ENCODE results near the gene CSNK1G2. TPM values are rescaled to one million over a fixed set of nuclear protein-coding genes. Genes with fewer than 3 reads are reported as not detected.

CSNK1G2 gene
- total and polyA plus RNA-seq, 2 experiments from 2014 or later = 39.6 to 147 TPM

DNA sequence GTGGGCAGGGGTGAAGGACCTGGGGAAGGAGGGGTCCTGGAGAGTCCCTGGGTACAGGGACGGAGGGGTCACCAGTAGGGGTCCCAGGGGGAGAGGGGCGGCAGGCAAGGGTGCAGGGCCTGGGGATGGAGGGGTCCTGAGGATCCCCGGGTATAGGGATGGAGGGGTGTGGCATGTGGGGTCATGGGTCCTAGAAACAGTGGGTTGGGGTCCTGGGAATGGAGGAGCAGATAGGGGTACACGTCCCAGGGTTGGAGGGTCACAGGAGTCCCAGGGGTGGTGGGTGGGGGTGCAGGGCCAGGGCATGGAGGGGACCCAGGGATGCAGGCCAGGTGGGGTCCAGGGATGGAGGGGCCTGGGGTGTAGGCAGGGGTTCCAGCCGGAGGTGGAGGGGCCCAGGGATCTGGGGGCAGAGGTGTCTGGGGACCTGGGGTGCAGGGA, 73.2 kb downstream of the CSNK1G2 start (continued):
- TF ChIP-seq JUNB (IDR thresholded peaks at IDR 0.05; ENCODE audit: unreplicated experiment) (no peak), STAT1 (IDR thresholded peaks at IDR 0.05; ENCODE audit: unreplicated experiment) (no peak), CREB1 (CRISPR knock-in tag; IDR thresholded peaks at IDR 0.05; ENCODE audit: low read depth) (no peak), NANOG (IDR thresholded peaks at IDR 0.05; ENCODE audit: borderline replicate concordance) (no peak)

- H3F3A ChIP-seq (replicated peaks; ENCODE audit: low read depth) = peaks cover 9% of the 10 kb centered on the region; the same call in 1 of the 2 replicates
- no peaks in the 10 kb centered on the region for H4K20me1 ChIP-seq (replicated peaks; ENCODE audit: insufficient read depth)
- DNase-seq (ENCODE audit: low spot score) (peak; percentile 65), ATAC-seq (peak; percentile 47)
- H3K27me3 ChIP-seq (ENCODE audit: insufficient read depth) = no peaks in the 10 kb centered on the region
- H3K4me3 Mint-ChIP-seq = peak overlapping the region; percentile 67
- H3K9me3 Mint-ChIP-seq = no peaks in the 10 kb centered on the region
- peaks cover 3% of the 10 kb centered on the region; the same call in 1 of the 2 replicates for H3K4me1 ChIP-seq (ENCODE audit: insufficient read depth)
- no peak overlapping the region for H2AFZ ChIP-seq
- H3K79me2 ChIP-seq (replicated peaks; ENCODE audit: insufficient read depth) = 0 out of 2 replicates have a peak, but pooled peaks cover 3% of the 10 kb centered on the region
- no peak overlapping the region for H3K27ac ChIP-seq (ENCODE audit: low read depth)
- H3K36me3 Mint-ChIP-seq (ENCODE audit: low read depth) = peaks cover 13% of the 10 kb centered on the region
- no peaks in the 10 kb centered on the region for H3K9me2 ChIP-seq (ENCODE audit: insufficient read depth)
- H3K4me1 Mint-ChIP-seq = peaks cover 5% of the 10 kb centered on the region
- no peaks in the 10 kb centered on the region for H3K36me3 ChIP-seq (ENCODE audit: insufficient read depth)
- H3K27me3 Mint-ChIP-seq (ENCODE audit: insufficient read depth, low read depth, poor library complexity) = peaks cover 17% of the 10 kb centered on the region
- no peak overlapping the region for H3K27ac Mint-ChIP-seq
- peak overlapping the region; percentile 58 for H3K4me3 ChIP-seq
- H3K4me2 ChIP-seq = peak overlapping the region; percentile 80
- no peak for TF ChIP-seq EZH2phosphoT487 (IDR thresholded peaks at IDR 0.05; ENCODE audit: unreplicated experiment)
- TF ChIP-seq, protein P1, sequence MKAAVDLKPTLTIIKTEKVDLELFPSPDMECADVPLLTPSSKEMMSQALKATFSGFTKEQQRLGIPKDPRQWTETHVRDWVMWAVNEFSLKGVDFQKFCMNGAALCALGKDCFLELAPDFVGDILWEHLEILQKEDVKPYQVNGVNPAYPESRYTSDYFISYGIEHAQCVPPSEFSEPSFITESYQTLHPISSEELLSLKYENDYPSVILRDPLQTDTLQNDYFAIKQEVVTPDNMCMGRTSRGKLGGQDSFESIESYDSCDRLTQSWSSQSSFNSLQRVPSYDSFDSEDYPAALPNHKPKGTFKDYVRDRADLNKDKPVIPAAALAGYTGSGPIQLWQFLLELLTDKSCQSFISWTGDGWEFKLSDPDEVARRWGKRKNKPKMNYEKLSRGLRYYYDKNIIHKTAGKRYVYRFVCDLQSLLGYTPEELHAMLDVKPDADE (IDR thresholded peaks at IDR 0.05) = no peak
- TF ChIP-seq ZNF114 (CRISPR knock-in tag; IDR thresholded peaks at IDR 0.05) = no peak
- no peak for TF ChIP-seq CREB1 (CRISPR knock-in tag; IDR thresholded peaks at IDR 0.05; ENCODE audit: low read depth)
- TF ChIP-seq, protein P2, sequence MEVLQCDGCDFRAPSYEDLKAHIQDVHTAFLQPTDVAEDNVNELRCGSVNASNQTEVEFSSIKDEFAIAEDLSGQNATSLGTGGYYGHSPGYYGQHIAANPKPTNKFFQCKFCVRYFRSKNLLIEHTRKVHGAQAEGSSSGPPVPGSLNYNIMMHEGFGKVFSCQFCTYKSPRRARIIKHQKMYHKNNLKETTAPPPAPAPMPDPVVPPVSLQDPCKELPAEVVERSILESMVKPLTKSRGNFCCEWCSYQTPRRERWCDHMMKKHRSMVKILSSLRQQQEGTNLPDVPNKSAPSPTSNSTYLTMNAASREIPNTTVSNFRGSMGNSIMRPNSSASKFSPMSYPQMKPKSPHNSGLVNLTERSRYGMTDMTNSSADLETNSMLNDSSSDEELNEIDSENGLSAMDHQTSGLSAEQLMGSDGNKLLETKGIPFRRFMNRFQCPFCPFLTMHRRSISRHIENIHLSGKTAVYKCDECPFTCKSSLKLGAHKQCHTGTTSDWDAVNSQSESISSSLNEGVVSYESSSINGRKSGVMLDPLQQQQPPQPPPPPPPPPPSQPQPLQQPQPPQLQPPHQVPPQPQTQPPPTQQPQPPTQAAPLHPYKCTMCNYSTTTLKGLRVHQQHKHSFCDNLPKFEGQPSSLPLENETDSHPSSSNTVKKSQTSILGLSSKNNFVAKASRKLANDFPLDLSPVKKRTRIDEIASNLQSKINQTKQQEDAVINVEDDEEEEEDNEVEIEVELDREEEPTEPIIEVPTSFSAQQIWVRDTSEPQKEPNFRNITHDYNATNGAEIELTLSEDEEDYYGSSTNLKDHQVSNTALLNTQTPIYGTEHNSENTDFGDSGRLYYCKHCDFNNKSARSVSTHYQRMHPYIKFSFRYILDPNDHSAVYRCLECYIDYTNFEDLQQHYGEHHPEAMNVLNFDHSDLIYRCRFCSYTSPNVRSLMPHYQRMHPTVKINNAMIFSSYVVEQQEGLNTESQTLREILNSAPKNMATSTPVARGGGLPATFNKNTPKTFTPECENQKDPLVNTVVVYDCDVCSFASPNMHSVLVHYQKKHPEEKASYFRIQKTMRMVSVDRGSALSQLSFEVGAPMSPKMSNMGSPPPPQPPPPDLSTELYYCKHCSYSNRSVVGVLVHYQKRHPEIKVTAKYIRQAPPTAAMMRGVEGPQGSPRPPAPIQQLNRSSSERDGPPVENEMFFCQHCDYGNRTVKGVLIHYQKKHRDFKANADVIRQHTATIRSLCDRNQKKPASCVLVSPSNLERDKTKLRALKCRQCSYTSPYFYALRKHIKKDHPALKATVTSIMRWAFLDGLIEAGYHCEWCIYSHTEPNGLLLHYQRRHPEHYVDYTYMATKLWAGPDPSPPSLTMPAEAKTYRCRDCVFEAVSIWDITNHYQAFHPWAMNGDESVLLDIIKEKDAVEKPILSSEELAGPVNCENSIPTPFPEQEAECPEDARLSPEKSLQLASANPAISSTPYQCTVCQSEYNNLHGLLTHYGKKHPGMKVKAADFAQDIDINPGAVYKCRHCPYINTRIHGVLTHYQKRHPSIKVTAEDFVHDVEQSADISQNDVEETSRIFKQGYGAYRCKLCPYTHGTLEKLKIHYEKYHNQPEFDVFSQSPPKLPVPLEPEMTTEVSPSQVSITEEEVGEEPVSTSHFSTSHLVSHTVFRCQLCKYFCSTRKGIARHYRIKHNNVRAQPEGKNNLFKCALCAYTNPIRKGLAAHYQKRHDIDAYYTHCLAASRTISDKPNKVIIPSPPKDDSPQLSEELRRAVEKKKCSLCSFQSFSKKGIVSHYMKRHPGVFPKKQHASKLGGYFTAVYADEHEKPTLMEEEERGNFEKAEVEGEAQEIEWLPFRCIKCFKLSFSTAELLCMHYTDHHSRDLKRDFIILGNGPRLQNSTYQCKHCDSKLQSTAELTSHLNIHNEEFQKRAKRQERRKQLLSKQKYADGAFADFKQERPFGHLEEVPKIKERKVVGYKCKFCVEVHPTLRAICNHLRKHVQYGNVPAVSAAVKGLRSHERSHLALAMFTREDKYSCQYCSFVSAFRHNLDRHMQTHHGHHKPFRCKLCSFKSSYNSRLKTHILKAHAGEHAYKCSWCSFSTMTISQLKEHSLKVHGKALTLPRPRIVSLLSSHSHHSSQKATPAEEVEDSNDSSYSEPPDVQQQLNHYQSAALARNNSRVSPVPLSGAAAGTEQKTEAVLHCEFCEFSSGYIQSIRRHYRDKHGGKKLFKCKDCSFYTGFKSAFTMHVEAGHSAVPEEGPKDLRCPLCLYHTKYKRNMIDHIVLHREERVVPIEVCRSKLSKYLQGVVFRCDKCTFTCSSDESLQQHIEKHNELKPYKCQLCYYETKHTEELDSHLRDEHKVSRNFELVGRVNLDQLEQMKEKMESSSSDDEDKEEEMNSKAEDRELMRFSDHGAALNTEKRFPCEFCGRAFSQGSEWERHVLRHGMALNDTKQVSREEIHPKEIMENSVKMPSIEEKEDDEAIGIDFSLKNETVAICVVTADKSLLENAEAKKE (CRISPR knock-in tag; IDR thresholded peaks at IDR 0.05) = no peak
- TF ChIP-seq NANOG (IDR thresholded peaks at IDR 0.05; ENCODE audit: borderline replicate concordance) = no peak
- TF ChIP-seq STAT1 (IDR thresholded peaks at IDR 0.05; ENCODE audit: unreplicated experiment) = no peak
- TF ChIP-seq ZNF331 (CRISPR knock-in tag; IDR thresholded peaks at IDR 0.05; ENCODE audit: low read depth) = no peak
- no peak for TF ChIP-seq EZH2 (IDR thresholded peaks at IDR 0.05; ENCODE audit: low read depth, unreplicated experiment)
- TF ChIP-seq, protein P3, sequence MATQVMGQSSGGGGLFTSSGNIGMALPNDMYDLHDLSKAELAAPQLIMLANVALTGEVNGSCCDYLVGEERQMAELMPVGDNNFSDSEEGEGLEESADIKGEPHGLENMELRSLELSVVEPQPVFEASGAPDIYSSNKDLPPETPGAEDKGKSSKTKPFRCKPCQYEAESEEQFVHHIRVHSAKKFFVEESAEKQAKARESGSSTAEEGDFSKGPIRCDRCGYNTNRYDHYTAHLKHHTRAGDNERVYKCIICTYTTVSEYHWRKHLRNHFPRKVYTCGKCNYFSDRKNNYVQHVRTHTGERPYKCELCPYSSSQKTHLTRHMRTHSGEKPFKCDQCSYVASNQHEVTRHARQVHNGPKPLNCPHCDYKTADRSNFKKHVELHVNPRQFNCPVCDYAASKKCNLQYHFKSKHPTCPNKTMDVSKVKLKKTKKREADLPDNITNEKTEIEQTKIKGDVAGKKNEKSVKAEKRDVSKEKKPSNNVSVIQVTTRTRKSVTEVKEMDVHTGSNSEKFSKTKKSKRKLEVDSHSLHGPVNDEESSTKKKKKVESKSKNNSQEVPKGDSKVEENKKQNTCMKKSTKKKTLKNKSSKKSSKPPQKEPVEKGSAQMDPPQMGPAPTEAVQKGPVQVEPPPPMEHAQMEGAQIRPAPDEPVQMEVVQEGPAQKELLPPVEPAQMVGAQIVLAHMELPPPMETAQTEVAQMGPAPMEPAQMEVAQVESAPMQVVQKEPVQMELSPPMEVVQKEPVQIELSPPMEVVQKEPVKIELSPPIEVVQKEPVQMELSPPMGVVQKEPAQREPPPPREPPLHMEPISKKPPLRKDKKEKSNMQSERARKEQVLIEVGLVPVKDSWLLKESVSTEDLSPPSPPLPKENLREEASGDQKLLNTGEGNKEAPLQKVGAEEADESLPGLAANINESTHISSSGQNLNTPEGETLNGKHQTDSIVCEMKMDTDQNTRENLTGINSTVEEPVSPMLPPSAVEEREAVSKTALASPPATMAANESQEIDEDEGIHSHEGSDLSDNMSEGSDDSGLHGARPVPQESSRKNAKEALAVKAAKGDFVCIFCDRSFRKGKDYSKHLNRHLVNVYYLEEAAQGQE (IDR thresholded peaks at IDR 0.05; ENCODE audit: unreplicated experiment) = no peak
Observed at GRCh38 chr19:2014731-2015607, 74.0 kb downstream of the CSNK1G2 start.

All from GM23338 (cell line).